Astrocyte (in vitro differentiated cells and primary cell): ENCODE data around the gene IL19.

ENCODE experiments used
- CTCF ChIP-seq: IDR thresholded peaks from 2 replicates; pipeline ENCODE4 v1.5.1; 2011; ENCODE audit warnings: low read depth, mild to moderate bottlenecking, inconsistent platforms, low read length, moderate library complexity; ENCODE audit not compliant: insufficient read depth
- EZH2 ChIP-seq: IDR thresholded peaks from 2 replicates; pipeline ENCODE4 v1.6.1; 2012; ENCODE audit warnings: mild to moderate bottlenecking, low read length, inconsistent platforms; ENCODE audit not compliant: insufficient read depth

DNA sequence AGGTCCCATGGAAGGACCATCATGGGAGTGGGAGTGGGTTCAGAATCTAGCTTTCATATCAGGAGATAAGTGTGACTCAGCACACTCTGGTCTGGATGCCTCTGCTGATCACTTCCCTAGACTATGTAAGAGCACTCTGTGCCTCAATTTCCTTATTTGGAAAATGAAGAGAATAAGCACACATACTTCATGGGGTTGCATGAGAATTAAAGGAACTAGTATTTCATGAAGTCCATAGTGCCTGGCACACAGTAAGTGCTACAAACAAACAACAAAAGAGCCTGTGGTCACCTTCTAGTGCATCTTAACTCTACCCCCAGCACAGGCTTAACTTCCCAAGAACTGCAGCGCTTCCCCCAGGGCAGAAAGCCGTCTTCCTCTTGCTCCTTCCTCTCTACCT, 85.3 kb downstream of the IL19 start:
- TF ChIP-seq EZH2 (no peak), CTCF (no peak)
